ENCODE results near the gene RAB3IL1. TPM values are rescaled to one million over a fixed set of nuclear protein-coding genes. Genes with fewer than 3 reads are reported as not detected.

The RAB3IL1 gene
- total and polyA plus RNA-seq, 9 of the 15 experiments (the other 6 are each of a cell fraction or from before 2014, with no cell fraction given): 0.15 to 42.6 (median 15.5) TPM

DNA sequence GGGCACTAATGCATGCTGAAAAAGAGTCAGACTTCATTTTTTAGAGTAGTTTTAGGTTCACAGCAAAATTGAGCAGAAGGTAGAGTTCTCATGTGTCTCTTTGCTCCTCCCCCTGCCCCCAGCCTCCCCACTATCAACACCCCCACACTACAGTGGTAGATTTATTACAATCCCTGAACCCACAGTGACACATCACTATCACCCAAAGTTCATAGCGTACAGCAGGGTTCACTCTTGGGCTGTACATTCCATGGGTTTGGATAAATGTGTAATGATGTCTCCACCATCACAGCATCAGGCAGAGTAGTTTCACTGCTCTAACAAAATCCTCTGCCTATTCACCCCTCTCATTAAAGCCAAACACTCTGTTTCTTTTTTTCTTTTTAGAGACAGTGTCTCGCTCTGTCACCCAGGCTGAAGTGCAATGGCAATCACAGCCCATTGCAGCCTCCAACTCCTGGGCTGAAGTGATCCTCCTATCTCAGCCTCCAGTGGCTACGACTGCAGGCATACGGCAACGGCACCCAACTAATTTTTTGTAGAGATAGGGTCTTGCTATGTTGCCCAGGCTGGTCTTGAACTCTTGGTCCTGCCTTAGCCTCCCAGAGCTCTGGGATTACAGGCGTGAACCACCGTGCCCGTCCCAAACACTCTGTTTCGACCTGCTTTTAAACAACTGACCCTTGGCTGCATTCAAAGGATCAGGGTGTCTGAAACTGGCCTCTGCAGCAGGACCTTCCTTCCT is 36.9 kb upstream of the RAB3IL1 start (continued):
- no peak for TF ChIP-seq ZNF407 (IDR thresholded peaks at IDR 0.05; ENCODE audit: low read depth)
- no peak for TF ChIP-seq THRA (IDR thresholded peaks at IDR 0.05)
- TF ChIP-seq MTA1 (IDR thresholded peaks at IDR 0.05; ENCODE audit: borderline replicate concordance): no peak
- TF ChIP-seq ELK1 (CRISPR knock-in tag; IDR thresholded peaks at IDR 0.05): no peak
- no peak for TF ChIP-seq ZC3H8 (IDR thresholded peaks at IDR 0.05)
- TF ChIP-seq ZBTB17 (CRISPR knock-in tag; IDR thresholded peaks at IDR 0.05): no peak
- TF ChIP-seq ZNF121 (CRISPR knock-in tag; conservative IDR thresholded peaks at IDR 0.05): peak; percentile 95
- no peak for TF ChIP-seq ZNF133 (CRISPR knock-in tag; IDR thresholded peaks at IDR 0.05)
- TF ChIP-seq, protein P1, sequence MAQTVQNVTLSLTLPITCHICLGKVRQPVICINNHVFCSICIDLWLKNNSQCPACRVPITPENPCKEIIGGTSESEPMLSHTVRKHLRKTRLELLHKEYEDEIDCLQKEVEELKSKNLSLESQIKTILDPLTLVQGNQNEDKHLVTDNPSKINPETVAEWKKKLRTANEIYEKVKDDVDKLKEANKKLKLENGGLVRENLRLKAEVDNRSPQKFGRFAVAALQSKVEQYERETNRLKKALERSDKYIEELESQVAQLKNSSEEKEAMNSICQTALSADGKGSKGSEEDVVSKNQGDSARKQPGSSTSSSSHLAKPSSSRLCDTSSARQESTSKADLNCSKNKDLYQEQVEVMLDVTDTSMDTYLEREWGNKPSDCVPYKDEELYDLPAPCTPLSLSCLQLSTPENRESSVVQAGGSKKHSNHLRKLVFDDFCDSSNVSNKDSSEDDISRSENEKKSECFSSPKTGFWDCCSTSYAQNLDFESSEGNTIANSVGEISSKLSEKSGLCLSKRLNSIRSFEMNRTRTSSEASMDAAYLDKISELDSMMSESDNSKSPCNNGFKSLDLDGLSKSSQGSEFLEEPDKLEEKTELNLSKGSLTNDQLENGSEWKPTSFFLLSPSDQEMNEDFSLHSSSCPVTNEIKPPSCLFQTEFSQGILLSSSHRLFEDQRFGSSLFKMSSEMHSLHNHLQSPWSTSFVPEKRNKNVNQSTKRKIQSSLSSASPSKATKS (CRISPR knock-in tag; IDR thresholded peaks at IDR 0.05): no peak
- TF ChIP-seq CREM (IDR thresholded peaks at IDR 0.05; ENCODE audit: low read depth): peak; percentile 49
- TF ChIP-seq ETV5 (CRISPR knock-in tag; IDR thresholded peaks at IDR 0.05; ENCODE audit: low read depth): no peak
- TF ChIP-seq SETDB1 (IDR thresholded peaks at IDR 0.05; ENCODE audit: low read length): no peak
- no peak for TF ChIP-seq SIN3A (IDR thresholded peaks at IDR 0.05; ENCODE audit: borderline replicate concordance in 2 of 2, control insufficient read depth in 1 of 2, low read depth in 2 of 2, low read length in 2 of 2)
- TF ChIP-seq TCF3 (CRISPR knock-in tag; IDR thresholded peaks at IDR 0.05): peak; percentile 15; the same call in 1 of the 2 replicates
- TF ChIP-seq HNRNPK (IDR thresholded peaks at IDR 0.05; ENCODE audit: low read depth, low read length, poor library complexity, severe bottlenecking): no peak
- TF ChIP-seq RB1 (IDR thresholded peaks at IDR 0.05; ENCODE audit: low read depth): no peak

Measured in K562 (cell line).